Measurements from ENCODE around the gene FCRLA.

DNA sequence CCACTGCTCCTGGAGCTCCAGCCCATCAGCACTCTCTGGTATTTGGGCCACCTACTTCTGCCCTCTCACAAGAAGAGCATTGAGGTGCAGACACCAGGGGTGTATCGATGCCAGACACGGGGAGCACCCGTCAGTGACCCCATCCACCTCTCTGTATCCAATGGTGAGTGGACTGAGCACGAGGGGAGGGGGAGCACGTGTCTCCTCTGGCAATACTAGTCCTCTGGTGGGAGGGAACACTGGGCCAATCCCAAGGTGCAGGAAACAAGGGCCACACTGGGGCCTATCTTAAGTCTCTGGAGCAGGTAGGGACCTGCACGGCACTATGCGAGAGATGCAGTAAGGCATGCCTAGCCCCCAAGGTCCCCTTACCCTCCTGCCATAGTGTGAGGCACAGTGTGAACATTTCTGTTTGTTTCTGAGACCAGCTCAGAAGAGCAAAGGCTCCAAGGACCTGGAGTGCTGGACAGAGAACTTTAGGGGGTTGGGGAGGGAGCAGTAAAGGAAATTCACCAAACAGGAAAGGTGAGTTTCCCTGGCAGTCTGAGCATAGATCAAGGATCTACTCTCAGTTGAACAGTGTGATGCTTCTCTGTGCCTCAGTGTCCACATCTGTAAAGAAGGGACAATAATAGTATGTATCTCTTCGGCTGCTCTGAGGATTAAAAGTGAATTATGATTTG lies 16.6 kb downstream of the FCRLA start:
- TF ChIP-seq, protein P1, sequence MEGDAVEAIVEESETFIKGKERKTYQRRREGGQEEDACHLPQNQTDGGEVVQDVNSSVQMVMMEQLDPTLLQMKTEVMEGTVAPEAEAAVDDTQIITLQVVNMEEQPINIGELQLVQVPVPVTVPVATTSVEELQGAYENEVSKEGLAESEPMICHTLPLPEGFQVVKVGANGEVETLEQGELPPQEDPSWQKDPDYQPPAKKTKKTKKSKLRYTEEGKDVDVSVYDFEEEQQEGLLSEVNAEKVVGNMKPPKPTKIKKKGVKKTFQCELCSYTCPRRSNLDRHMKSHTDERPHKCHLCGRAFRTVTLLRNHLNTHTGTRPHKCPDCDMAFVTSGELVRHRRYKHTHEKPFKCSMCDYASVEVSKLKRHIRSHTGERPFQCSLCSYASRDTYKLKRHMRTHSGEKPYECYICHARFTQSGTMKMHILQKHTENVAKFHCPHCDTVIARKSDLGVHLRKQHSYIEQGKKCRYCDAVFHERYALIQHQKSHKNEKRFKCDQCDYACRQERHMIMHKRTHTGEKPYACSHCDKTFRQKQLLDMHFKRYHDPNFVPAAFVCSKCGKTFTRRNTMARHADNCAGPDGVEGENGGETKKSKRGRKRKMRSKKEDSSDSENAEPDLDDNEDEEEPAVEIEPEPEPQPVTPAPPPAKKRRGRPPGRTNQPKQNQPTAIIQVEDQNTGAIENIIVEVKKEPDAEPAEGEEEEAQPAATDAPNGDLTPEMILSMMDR (IDR thresholded peaks at IDR 0.05 in 8 of 11, conservative IDR thresholded peaks at IDR 0.05 in 3 of 11) = no peak
- no peak for TF ChIP-seq POLR2A (IDR thresholded peaks at IDR 0.05)
